HG02588 (cell line): ENCODE results near the gene CRISPLD2.

Experiments
- ATAC-seq: cut with Tn5 transposase; IDR thresholded peaks from one replicate; pipeline ENCODE4 v1.9.1; 2021; ENCODE audit warnings: mild to moderate bottlenecking, moderate library complexity; ENCODE audit not compliant: unreplicated experiment

The CRISPLD2 gene

DNA sequence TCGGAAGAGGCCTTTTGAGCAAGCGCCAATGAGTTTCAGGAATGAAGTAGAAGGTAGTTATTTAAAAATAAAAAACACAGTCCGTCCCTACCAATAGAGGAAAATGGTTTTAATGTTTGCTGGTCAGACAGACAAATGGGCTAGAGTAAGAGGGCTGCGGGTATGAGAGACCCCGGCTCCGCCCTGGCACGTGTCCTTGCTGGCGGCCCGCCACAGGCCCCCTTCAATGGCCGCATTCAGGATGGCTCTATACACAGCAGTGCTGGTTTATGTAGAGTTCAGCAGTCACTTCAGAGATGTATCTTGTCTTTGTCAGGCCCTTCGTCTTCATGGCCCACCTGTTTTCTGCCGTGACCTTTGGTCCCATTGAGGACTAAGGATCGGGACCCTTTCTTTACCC lies 87.3 kb downstream of the CRISPLD2 start:
- no peak for ATAC-seq

DNA sequence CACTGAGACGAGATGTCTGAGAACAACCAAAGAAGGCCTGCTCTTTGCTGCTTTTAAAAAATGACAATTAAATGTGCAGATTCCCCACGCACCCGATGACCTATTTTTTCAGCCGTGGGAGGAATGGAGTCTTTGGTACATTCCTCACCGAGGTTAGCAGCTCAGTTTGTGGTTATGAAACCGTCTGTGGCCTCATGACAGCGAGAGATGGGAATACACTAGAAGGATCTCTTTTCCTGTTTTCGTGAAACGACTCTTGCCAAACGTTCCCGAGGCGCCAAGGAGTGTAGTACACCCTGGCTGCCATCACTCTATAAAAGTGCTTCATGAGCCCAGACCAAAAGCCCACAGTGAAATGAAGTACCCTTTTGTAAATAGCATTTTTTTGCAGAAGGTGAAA lies 87.8 kb downstream of the CRISPLD2 start:
- no peak for ATAC-seq

DNA sequence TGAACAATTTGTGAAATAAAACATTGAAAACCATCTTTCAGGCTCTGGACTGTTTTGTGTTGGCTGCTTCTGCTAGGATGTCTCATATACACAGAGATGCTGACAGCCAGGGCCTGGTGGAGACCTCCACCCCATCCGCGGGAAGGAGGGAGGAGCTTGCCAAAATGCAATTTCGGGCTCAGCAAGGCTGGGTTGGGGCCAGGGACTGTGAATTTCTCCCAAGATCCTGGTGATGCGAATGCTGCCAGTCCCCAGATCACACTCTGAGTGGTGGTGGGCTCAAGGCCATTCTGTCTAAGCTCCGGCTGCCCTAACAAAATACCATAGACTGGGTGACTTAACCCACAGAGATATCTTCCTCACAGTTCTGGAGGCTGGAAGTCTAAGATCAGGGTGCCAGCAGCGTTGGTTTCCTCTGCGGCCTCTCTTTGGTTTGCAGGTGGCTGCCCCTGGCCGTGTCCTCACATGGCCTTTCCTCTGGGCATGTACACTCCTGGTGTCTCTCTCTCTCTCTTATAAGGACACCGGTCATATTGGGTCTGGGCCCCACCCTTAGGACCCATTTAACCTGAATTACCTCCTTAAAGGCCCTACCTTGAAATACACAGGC lies 89.8 kb downstream of the CRISPLD2 start:
- no peak for ATAC-seq

DNA sequence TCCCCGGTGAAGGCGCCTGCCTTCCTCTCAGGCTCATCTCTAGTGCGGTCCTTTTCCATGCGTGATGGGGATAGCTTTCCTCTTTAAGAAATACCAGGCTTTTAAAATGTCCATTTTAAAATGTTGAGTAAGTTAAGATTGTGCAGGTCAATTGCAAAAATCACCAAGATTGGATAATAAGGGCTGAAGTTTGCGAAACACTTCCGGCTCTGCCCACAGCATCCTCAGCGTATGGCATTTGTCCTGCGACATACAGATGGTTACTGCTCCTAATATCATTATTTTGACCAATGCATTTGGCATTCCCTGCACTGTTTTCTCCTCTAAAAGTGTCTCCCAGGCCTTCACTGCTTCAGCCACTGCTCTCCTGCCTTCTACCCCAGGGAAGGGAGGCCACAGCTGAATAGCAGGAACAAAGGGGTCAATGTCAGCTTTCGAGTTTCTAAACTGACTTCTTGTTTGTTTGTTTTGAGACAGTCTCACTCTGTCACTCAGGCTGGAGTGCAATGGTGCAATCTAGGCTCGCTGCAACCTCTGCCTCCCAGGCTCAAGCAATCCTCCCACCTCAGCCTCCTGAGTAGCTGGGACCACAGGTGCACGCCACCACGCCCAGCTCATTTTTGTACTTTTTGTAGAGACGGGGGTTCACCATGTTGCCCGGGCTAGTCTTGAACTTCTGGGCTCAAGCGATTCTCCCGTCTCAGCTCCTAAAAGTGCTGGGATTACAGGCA lies 91.9 kb downstream of the CRISPLD2 start:
- ATAC-seq = no peak

DNA sequence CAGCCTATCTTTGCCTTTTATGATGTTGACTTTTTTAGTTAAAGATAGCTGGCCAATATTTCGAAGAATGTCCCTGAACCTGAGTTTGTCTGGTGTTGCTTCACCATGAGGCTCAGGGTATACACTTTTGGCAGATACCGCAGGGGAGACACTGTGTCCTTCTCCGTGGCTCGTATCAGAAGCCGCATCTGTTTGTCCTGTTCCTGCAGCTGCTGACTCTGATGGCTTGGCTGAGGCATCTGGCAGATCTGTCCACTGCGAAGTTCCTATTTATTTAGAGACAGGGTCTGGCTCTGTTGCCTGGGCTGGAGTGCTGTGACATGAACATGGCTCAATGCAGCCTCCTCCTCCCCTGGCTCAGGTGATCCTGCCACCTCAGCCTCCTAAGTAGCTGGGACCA lies 93.5 kb downstream of the CRISPLD2 start:
- no peak for ATAC-seq

DNA sequence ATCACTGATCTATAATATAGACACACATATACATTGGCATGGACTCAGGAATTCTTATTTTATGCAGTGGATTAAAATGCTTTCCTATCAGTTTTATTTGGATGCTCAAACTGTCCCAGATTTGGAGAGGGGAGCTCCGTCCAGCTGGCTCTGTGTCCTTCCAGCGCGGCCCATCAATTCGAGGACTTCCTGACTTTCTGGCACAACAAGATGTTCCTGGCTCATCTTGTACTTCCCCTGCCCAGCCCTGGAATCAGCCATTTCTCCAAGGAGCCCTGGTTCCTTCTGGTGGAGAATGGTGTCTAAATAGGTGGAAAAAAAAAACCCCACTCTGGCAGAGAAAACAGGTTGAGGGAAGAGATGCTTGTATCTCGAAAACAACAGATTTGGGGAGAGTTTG lies 94.5 kb downstream of the CRISPLD2 start:
- ATAC-seq = no peak

DNA sequence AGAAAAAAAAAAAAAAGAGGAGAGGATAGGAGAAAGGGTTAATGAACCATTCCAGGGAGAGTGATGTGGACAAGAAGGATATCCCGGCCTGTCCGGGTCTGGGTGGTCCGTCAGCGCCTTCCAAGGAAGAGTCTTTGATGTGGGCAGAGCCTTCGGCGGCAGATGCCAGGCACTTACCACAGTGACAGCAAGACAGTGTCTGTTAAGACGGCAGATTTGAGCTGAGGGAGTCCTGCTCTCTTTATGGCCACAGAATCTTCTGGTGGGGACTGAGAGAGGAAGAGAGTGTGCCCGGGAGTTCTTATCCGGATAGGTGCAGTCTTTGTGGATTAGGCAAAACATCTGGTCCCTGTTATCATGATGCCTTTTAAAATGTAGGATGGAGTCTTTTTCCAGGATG lies 96.4 kb downstream of the CRISPLD2 start:
- no peak for ATAC-seq

DNA sequence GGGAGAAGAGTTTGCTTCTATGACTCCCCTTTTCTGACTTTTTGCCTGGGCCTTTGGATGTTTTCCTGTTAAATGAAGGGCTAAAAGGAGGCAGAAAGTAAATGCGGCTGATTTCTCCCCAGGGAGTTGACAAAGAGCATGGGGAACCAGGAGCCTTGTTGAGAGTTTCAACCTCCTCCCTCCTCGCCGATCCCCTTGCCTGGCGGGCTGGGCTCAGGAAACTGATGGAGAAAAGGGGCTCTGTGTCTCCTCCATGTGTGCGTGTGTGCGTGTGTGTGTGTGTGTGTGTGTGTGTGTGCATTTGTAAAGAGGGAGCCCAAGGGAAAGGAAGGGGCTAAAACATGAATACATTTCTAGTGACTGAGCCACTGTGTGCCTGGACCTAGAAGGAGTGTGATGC lies 97.1 kb downstream of the CRISPLD2 start:
- ATAC-seq = no peak

DNA sequence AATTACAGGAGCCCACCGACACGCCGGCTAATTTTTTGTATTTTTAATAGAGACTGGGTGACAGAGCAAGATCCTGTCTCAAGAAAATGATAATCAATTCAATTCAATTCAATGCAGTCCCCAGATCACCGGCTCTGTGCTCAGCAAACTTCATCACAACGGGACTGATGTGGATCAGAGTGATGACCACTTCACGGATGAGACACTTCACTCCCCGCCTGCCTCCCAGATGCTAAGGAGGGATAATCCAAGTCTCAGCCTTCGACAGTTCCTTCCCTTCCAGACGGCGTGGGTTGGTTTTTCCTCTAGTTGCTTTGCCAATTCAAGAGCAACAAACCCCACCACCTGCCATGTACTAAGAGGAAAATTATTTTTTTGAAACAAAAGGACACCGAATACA lies 97.7 kb downstream of the CRISPLD2 start:
- no peak for ATAC-seq

DNA sequence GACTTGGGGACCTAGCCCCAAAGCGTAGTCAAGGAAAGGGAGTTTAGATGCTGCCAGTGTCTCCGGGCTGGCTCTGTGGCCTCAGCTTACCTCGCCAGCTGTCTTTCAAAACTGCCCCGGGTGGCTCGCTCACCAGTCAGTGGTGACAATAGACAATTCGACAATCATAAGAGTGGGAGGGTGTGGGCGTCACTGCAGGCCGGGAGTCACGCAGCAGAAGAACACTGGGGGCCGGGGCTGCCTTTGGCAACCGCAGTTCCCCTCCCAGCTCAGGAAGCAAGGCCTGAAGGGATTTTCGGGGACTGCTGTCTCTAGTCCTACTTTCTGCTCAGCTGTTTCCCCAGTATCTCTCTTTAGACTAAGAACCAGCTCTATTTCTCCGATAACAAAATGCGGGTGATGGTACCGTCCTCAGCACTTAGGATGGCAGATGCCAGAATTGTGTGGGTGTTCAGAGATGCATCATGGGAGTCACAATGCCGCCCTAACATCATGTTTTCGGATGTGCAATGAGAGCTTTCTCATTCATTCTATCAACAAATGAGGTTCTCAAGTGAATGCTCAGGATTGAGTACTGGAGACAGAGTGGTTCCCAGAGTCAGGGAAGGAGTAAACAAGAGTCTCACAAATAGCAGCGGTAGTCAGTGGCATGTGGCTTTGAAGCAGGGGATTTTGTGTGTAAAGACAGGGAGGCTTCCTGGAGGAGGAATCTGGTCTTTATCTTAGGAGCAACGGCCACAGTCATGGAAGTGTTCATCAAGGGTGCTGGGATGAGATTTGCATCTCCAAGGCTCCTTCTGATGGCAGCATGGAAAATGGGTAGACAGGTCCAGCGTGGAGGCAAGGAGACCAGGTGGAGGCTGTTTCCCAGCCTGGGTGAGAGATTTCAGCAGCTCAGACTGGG lies 98.5 kb downstream of the CRISPLD2 start:
- ATAC-seq = no peak

DNA sequence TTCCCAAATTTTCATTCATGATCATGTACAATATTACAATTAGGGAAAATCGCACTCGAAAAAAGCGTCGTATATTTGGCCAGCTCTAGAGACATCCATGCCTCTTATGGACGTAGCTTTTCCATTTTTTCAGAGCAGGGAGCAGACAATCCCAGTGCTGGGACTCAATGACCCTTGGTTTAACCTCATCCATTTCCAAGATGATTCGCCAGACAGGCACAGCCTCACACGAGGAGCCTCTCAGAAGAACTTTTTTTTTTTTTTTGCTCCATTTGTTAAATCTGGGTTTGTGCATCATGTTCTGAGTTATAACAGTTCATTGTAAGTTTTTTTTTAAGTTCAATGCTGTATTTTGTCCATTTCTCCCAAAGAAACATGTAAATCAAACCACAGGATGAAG lies 99.5 kb downstream of the CRISPLD2 start:
- no peak for ATAC-seq

DNA sequence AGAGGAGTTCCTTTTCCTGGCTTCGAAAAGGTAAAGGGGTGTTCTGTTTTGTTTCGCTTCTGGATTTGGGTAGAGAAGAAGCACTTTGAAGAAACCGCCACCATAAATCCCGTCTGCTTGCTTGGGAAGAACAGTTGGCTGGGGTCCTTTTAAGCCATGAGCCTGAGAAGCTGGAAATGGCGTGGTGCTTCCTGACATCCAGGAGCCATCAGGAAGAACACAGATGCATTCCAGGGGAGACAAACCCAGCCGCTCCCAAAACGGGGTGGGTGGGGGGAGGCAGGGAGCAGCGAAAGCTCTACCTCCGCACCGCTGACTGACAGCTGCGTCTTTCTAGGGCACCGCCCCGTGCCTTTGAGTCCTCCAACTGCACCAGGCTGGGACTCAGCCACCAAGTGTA lies 99.9 kb downstream of the CRISPLD2 start:
- no peak for ATAC-seq

DNA sequence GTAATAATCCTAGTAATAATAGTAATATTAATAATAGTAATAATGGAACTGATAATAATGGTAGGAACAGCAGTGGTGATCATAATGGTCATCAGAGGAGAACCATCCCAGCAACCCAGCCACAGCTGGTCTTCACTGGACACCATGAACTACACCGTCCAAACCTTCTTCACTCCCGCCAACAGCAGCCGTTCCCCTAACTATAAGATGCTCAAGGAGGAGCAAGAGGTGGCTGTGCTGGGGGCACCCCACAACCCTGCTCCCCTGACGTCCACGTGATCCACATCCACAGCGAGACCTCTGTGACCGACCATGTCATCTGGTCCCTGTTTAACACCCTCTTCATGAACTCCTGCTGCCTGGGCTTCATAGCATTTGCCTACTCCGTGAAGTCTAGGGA lies 100.5 kb downstream of the CRISPLD2 start:
- ATAC-seq = no peak

DNA sequence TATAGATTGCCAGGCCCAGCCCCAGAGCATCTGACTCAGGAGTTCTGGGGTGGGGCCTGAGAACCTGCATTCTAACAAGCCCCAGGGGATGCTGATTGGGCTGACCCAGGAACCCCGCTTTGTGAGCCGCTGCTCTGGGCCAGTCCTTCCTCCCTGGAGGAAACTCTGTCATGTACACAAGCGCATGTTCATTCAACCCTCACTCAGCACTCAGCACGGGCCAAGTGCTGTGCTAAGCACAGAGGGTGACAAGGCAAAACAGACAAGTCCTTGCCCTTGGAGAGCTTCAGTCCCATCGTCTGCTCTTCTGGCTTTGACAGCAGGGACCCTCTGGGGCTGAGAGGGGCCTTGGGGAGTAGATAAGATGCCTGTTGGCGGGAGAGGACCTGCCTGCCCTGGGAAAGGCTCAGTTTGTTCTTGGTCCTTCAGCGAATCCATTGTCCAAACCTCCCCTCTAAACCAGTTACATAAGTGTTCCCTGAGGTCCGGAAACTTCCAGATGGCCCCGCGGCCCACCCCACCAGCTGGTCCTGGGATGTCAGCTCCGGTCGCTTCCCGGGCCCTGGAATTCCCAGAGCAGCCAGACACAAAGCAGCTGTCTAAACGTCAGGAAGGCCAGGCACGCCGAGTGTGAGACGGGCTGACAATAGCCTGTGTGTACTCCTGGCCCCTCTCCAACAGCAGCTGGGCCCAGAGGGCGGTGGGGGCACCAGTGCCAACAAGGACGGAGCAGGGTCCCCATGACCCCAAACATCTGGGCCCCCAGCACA lies 102.8 kb downstream of the CRISPLD2 start:
- no peak for ATAC-seq

DNA sequence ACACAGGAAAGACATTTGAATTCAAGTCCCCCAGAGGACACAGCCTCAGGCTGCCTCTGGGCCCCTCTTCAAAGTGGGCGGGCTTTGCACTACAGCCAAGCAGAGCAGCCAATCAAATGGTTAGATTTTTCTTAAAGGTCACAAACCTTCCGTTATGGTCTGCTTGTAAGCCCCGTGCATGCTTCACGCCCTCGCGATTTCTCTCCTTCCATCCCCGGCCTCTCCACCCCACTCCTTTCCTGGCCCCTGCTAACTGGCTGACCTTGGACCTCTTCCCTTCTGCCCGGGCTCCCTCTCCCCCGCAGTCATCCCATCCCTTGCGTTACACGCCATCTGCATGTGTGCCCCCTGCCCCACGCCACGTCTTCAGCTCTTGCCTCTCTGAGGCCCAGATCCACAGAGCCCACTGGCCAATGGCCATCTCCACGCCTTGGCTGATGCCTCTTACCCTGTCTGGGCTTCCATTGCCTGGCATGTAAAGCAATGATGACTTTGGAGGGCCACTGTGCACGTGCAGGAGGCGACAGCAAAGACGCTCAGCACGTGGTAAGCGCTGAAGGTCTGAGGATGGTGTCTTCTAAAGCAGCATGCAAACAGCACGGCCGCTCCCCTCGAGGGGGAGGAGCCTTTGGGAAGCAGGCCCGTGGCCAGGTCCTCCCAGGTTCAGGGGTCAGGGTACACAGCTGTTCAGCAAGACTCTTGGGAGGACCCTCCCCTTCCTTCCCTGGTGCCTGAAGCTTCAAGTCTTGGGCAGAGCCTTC lies 104.7 kb downstream of the CRISPLD2 start:
- no peak for ATAC-seq

DNA sequence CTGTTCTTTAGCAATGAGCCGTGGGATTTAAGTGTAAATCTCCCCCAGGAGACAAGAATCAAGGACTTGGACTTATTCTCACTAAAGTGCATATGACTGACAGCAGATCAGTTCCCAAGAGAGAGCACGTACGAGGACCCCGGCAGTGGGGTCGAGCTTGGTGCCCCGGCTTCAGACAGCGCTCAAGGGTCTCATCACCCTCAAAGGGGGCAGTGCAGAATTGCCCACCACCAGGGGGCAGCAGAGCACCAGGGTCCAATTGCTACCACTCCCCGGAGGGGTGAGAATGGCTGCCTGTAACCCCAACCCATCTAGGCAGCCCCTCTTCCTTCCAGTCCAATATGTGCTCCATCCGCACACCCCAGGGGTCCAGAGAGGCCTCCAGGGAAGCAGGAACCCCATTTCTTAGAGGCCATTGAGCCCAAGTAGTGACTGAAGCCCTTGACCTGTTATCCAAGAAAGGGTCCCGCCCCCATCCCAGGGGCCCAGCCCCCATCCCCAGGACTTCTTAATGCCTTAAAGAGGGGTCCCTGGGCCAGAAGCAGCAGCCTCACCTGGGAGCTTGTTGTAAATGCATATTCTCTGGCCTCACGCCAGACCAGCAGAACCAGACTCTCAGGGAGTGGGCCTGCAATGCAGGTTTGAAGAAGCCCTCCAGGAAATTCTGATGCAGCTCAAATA lies 105.4 kb downstream of the CRISPLD2 start:
- ATAC-seq = no peak

DNA sequence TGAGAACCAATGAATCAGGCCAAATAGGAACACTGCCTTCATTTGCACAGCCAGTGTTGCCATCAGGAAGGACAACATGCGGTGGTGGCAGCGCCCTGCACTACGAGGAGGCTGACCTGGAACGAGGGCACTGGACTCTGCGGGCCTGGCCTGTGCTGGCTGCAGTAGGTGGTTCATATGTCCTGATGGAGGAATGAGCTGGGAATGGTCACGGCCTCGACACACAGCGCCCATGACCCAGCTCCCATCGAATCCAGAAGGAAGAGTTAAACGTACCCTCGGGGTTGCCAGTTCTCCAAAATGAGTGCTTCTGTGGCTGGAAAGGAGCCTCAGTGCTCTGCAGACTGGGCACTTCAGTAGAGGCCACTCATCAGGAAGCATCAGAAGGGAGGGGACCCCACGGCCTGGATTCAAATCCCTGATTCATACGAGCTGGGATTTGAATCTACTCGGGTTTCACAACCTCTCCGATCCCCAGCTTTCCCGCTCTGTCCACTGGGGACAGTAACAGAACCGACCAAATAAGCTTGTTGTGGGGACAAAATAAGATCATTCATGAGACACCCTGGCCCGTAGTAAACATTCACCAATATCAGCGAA lies 106.1 kb downstream of the CRISPLD2 start:
- no peak for ATAC-seq

DNA sequence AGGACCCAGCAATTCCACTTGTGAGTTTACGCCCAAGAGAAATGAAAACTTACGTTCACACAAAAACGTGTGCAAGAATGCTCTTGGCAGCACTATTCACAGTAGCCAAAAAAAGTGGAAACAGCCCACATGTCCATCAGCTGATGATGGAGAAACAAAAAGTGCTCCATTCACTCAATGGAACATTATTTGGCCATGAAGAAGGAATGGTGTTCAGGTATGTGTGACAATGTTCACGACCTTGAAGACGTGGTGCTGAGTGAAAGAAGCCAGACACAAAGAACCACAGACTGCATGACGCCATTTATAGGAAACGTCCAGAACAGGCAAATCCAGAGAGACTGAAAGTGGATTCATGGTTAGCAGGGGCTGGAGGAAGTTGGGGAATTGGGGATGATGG lies 106.7 kb downstream of the CRISPLD2 start:
- no peak for ATAC-seq
